Activated CD4-positive, alpha-beta T cell treated with anti-CD3 and anti-CD28 coated beads for 4 hours (primary cell): ENCODE measurements around the gene GLTP.
"Not testable (repeated sequence)": the region's sequence is repeated elsewhere in the genome, so short reads cannot be mapped to it uniquely, and the experiment has no call there.

Experiments used
- DNase-seq, 2 donors: peaks; one replicate each; pipeline ENCODE4 v3.0.0-alpha.2; 2020

Gene GLTP

GRCh38 chr12:109900752-109901580 is 20.6 kb upstream of the GLTP start:
- DNase-seq, result no peak

GRCh38 chr12:109899783-109900751 is 19.7 kb upstream of the GLTP start, which contains the start of gene TCHP:
TSS of gene TCHP (plus strand) at chr12:109900274. CDS start at chr12:109903027, 2,753 bp downstream.
- peak; percentile 68 to 69 for DNase-seq

- DNase-seq, result not testable (repeated sequence)
Observed at GRCh38 chr12:109899345-109899744, 19.0 kb upstream of the GLTP start.

GRCh38 chr12:109897029-109897428 is 16.7 kb upstream of the GLTP start:
- DNase-seq, result no peak

- no peak for DNase-seq
Observed at GRCh38 chr12:109896188-109896587, 15.8 kb upstream of the GLTP start.

GRCh38 chr12:109894939-109895338 is 14.6 kb upstream of the GLTP start:
- no peak for DNase-seq

- DNase-seq, result no peak
Observed at GRCh38 chr12:109893261-109893995, 13.1 kb upstream of the GLTP start.

GRCh38 chr12:109892748-109893147 is 12.4 kb upstream of the GLTP start:
- no peak for DNase-seq

GRCh38 chr12:109892165-109892715 is 11.9 kb upstream of the GLTP start:
- no peak for DNase-seq

- not testable (repeated sequence) for DNase-seq
Observed at GRCh38 chr12:109891731-109892130, 11.4 kb upstream of the GLTP start.

- no peak for DNase-seq
Observed at GRCh38 chr12:109890620-109891170, 10.4 kb upstream of the GLTP start.

- peak in 1 of 2 donors; percentile 15 for DNase-seq
Observed at GRCh38 chr12:109888179-109889020, 8.1 kb upstream of the GLTP start.

GRCh38 chr12:109885616-109886015 is 5.3 kb upstream of the GLTP start:
- DNase-seq, result no peak

GRCh38 chr12:109883461-109883860 is 3.1 kb upstream of the GLTP start:
- no peak for DNase-seq

GRCh38 chr12:109881752-109882151 is 1.4 kb upstream of the GLTP start:
- DNase-seq, result no peak

GRCh38 chr12:109880938-109881337 is 597 bp upstream of the GLTP start:
- no peak for DNase-seq

GRCh38 chr12:109879351-109880042 is 844 bp downstream of the GLTP start:
- DNase-seq, result peak in 1 of 2 donors; percentile 11

GRCh38 chr12:109878749-109879148 is 1.6 kb downstream of the GLTP start:
- DNase-seq, result no peak

- no peak for DNase-seq
Observed at GRCh38 chr12:109878247-109878625, 2.1 kb downstream of the GLTP start.

- DNase-seq, result no peak
Observed at GRCh38 chr12:109877504-109878246, 2.7 kb downstream of the GLTP start.
